ENCODE data around the gene KCNMA1.
"Not testable (repeated sequence)": the region's sequence is repeated elsewhere in the genome, so short reads cannot be mapped to it uniquely, and the experiment has no call there.

KCNMA1 gene

DNA sequence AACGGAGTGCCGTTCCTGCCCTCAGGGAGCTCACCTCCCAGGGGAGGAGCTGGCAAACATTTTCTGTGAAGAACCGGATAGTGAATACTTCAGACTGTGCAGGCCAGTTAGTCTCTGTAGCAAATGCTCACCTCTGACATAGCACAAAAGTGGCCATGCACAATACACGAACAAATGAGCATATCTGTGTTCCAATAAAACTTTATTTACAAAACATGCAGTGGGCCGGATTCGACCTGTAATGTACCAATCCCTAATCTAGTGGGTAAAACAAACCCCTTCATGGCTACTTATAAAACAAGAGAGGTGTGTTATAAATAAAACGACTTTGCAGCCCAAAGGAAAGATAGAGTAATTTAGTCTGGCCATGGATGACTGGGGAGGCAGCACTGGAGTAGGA lies 48.7 kb downstream of the KCNMA1 start:
- DNase-seq (ENCODE audit: insufficient read length, low spot score) (no peak), FAIRE-seq (no peak)

- DNase-seq (ENCODE audit: insufficient read length, low spot score), result no peak
- FAIRE-seq, result no peak
Measured at GRCh38 chr10:77587416-77587790, 50.2 kb downstream of the KCNMA1 start.

DNA sequence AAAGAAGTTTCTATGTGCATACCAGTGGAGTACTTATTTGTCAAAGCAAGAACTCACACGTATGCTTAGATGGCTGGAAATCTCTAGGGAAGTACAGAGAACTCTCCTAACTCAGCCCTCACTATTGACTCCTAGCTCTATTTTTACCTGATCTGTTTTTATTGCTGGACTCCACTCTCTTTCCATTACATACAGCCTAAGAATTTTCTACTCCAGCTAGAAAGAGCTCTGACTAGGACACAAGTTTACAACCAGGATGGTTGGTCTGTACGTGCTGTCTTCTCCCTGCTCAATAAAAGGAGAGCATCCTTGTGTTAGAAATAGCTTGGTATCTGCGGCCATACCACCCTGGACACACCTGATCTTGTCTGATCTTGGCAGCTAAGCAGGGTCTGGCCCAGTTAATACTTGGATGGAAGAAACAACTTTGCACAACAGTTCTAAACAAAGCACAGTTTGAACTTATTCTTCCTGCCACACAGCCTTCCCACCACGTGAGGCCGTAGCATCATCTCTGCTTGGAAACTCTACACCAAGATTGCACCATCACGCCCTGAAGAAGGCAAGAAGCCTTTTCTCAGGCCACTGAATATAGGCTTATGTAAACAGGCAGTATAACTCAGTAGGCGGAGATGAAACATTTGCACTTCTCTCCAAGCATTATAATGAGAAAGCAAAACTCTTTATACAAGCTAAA lies 50.7 kb downstream of the KCNMA1 start:
- no peak for FAIRE-seq
- DNase-seq (ENCODE audit: insufficient read length, low spot score), result no peak

DNA sequence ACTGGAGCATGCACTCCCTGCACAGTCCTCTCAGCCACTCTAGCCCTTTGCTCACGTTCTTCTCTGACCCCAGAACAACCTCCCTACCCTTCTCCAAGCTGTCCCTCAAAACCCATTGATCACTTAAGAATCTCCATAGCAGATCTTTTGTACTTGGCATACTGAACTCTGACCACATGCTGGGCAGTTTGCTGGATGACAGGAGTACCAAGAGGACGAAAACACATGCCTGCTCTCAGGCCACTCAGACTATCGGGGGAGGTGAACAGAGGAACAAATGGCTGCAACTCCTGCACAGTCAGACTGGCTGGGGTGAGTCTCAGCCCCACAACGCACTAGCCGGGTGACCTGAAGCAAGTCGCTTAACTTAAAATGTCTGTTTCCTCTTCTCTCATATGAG lies 52.7 kb downstream of the KCNMA1 start:
- DNase-seq (ENCODE audit: insufficient read length, low spot score) (no peak), FAIRE-seq (no peak)

DNA sequence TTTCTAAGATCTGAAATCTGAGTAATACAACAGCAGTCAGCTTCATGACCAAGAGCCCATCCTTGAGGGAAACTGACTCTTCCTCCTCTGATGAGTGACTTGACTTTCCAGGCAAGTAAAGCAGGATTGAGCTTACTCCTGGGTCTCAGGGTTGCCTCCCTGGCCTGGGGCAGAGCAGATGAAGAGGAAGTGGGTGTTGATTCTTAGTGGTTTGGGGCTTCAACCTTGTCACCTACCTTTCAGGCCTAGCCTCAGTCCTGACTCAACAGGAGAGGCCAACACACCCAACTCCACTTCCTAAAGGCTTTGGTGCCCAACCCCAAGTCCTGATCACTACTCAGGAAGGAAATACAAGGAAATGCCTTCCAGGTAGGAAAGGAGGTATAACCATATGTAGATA lies 54.1 kb downstream of the KCNMA1 start:
- DNase-seq (ENCODE audit: insufficient read length, low spot score) (no peak), FAIRE-seq (no peak)

GRCh38 chr10:77582710-77583115 lies 54.9 kb downstream of the KCNMA1 start:
- FAIRE-seq (no peak), DNase-seq (ENCODE audit: insufficient read length, low spot score) (no peak)

GRCh38 chr10:77581738-77582137 lies 55.9 kb downstream of the KCNMA1 start:
- no peak for FAIRE-seq

DNA sequence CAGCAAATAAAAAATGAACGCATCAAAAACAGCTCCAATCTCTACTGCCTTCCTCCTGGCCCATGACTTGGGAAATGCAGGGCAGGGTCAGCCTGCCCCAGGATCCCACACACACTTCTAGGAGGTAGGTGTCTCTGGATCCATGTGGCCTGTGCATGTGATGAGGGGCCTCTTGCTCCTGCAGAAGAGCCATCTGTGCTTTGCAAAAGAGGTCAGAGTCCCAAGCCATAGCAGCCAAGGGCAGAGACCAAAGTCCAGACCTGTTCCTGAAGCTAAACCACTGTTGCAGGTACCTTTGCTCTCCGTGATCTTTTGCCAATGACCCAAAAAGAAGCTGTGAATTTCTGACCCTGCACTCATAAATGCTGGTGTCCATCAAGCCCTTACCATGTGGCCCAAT lies 57.1 kb downstream of the KCNMA1 start:
- DNase-seq (ENCODE audit: insufficient read length, low spot score) (no peak), FAIRE-seq (no peak)

More at GRCh38 chr10:77581738-77582137, 55.9 kb downstream of the KCNMA1 start:
- DNase-seq (ENCODE audit: insufficient read length, low spot score), result no peak

DNA sequence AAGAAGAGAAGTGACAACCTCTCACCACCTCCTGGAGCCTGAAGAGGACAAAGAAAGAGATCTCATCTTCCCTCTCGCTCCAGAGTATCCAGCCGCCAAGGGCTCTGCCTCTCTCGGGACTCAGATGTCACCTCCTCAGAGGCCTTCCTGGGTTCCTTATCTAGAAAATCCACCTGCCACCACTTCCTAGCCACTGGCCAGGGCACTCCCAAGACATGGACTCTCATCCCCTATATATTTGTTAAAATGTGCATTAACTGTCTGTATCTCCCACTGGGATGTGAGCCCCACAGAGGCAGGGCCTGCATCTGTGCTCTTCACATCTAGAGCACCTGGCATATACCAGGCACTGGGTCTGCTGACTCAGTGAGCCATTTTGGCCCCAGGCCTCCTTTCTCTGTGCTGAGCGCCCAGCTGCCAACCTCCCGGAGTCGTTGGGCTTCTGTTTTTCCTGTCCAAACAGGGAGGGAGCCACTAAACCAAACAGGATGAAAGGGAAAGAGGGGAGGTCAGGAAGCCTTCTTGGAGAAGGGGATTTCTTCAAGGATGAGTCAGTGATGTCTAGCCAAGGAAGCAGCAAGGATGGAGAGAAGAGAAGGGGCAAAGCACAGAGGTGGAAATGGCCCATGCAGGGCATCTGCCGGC lies 58.9 kb downstream of the KCNMA1 start:
- no peak for DNase-seq (ENCODE audit: insufficient read length, low spot score)
- no peak for FAIRE-seq

DNA sequence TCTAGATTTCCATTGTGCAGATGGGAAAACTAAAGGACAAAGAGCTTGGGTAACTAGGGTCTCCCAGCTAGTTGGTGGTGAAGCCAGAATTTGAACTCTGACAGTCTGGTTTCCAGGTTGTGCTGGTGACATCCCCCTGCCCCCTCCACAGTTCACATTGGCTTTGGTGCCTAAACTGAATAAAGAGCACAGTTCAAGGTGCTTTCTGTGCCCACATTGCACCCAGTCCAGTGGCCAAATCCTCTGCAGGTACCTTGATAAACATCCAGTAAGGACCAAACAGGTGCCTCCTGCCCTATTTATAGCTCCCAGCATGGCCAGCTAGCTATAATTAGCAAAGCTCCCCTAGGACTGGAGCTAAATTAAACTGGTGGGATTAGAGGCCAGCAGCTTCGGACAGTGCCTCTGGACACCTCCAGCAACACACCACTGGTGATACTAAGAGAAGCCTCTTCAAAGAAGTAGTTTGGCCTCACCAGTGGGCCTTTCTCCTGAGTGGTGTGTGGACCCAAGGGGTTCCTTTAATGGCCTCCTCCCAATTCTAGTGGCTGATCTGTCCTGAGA lies 59.9 kb downstream of the KCNMA1 start:
- no peak for FAIRE-seq
- DNase-seq (ENCODE audit: insufficient read length, low spot score), result no peak

- DNase-seq (ENCODE audit: insufficient read length, low spot score) (no peak), FAIRE-seq (no peak)
Measured at GRCh38 chr10:77576444-77577032, 61.1 kb downstream of the KCNMA1 start.

DNA sequence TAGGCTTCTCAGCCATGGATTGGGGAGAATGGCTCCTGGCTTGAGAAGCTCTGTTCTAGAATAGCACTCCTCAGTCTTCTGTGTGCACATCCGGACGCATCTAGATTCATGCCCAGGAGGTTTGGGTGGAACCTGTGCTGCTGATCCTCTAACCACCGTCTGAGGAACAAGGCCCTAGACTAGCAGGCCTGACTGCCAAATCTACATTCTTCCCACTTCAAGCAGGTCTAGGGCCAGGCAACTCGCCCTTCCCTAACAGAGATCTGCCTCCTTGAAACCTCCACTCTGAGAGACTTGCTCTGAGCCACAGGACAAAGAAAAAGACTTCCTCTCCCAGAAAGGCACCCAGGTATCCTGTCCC lies 61.6 kb downstream of the KCNMA1 start:
- no peak for DNase-seq (ENCODE audit: insufficient read length, low spot score)
- FAIRE-seq, result no peak

GRCh38 chr10:77575271-77576006 lies 62.2 kb downstream of the KCNMA1 start:
- DNase-seq (ENCODE audit: insufficient read length, low spot score), result no peak
- no peak for FAIRE-seq

GRCh38 chr10:77574438-77574837 lies 63.2 kb downstream of the KCNMA1 start:
- FAIRE-seq, result no peak

GRCh38 chr10:77572520-77572919 lies 65.1 kb downstream of the KCNMA1 start:
- not testable (repeated sequence) for DNase-seq (ENCODE audit: insufficient read length, low spot score); FAIRE-seq

More at GRCh38 chr10:77574438-77574837, 63.2 kb downstream of the KCNMA1 start:
- DNase-seq (ENCODE audit: insufficient read length, low spot score), result no peak

DNA sequence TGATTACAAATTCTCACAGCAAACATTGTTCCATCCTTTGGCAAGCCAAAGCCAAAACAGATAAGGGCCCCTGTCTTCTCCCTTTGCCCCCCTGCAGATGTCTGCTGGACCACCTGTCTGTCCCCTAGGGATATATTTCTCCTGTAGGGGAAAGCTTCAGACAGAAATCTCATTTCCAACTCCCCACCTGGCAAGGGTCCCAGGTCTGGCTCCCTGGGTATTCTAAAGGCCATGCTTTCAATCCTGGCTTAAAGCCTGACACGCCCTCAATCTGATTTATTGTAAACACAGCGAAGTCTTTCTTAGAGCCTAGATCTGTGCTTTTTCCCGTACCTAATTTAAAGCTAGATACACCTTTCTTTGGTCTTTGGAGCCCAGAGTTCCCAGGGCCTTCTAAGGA lies 66.1 kb downstream of the KCNMA1 start:
- FAIRE-seq (no peak), DNase-seq (ENCODE audit: insufficient read length, low spot score) (no peak)

DNA sequence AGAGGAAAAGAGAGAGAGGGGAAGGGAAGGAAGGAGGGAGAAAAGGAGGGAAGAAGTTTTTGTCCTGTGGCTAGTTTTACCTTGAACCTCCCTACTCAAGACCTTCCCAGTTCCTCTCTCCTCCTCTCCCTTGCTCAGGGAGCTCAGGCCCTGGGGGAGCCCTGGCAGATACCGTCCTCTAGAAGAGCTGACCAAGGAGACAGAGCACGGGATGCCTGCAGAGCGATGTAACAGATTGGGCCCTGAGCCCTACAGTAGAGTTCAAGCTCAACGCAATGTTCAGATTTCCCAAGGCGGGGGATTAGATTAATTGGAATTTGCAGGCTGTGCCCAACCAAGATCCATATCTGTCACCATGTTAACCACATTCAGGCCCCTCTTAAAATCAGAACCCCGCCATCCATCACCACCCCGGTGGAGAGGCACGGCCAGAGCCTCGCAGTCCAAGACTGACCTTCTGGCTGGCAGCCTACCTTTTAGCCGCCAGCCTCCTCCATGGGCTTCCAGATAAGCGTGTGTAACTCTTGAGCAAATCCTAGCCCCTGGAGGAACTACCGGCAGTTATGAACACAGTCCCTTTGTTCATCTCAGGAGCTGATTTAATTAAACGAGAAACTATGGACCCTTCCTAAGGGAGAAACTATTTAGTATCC lies 70.6 kb downstream of the KCNMA1 start:
- DNase-seq (ENCODE audit: insufficient read length, low spot score), result no peak

DNA sequence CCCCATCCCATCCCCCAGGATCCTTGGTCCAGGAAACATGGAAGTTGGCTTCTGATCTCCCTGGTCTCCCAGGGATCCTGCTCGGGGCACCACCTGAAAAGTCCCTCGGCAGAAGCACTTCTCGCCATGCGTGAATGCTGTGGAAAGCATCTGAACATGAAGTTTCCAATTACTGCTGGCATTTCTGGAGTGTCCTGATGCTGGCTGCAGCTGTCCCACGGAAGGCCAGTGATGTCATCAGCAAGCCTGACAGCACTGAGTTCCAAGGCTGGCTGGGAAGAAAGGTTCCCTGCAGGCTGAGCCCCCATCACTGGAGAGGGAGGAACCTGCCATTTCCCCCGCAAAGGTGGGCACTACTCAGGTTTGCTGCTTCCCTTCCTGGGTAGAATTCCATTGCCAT lies 71.4 kb downstream of the KCNMA1 start:
- DNase-seq (ENCODE audit: insufficient read length, low spot score) (no peak), FAIRE-seq (no peak)

More for the DNA sequence above, 70.6 kb downstream of the KCNMA1 start:
- FAIRE-seq, result no peak

DNA sequence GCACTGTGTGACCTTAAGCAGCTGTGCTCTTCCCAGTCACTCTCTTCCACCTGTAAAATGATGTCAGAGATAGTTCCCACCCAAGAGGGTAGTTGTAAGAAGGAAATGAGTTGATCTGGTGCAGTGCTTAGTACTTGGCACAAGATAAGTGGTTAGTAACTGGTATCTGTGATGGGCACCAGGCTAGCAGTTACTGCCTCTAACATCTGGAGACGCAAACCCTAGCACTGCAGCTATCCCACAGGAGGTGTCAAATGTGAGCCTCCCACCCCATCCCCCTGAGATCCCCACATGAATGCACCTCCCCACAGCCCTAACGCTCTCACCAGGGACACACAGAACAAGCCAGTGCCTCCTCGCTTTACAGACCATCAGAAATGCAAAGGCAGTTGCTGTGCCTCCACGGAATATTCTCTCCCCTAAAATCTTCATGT lies 72.0 kb downstream of the KCNMA1 start:
- FAIRE-seq (no peak), DNase-seq (ENCODE audit: insufficient read length, low spot score) (no peak)

DNA sequence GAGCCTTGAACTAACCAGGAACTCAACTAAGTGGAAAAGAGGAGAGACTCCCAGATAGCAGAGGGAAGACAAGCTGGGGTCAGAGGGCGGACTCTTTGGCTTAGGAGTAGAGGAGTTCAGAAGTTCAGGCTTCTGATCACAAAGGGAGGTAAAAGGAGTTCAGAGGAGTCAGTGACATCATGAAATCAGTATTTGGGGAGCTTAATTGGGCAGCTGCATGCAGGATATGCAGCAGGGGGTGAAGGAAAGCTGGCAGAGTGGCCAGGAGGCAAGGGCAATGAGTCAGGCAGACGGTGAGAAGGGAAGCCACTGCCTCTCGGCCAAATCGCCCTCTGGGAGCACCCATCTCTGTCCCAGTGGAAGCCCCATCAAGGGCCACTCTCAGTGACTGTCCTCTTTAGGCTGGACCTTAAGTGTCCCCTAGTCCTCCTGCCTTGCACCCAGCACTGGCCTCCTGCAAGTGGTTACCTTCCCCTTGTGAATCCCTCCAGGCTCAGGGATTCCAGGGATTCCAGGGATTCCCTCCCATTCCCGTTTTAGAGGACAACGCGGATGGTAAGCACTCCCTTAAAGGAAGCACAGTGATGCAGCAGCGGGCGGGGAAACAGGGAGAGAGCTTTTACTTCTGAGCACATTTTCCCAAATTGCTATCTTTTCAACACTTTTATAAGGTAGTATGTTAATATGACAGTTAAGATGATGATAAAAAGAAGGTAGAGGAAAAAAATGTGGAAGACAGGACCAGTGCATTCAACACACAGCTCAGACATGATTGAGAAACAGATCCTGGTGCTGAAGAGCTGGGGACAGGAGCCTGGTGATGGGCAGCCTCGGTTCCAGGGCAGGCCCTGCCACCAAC lies 72.6 kb downstream of the KCNMA1 start:
- FAIRE-seq (no peak), DNase-seq (ENCODE audit: insufficient read length, low spot score) (no peak)

Data from GM19239 (cell line).